GM19328 (cell line): Measurements from ENCODE around the gene SFPQ.
A peak's percentile ranks its signal among the peaks of the same experiment; 100 is the strongest.
"Not testable (repeated sequence)": the region's sequence is repeated elsewhere in the genome, so short reads cannot be mapped to it uniquely, and the experiment has no call there.

Experiments used
- ATAC-seq: cut with Tn5 transposase; IDR thresholded peaks from one replicate; pipeline ENCODE4 v1.9.1; 2021; ENCODE audit warnings: mild to moderate bottlenecking, moderate library complexity; ENCODE audit not compliant: unreplicated experiment

The SFPQ gene

GRCh38 chr1:35192853-35193664, at the start of gene SFPQ:
Gene SFPQ, minus strand, starts transcription at chr1:35193145. Its CDS starts 96 bp downstream, at chr1:35193049.
- ATAC-seq, result peak; percentile 86

- not testable (repeated sequence) for ATAC-seq
Observed at GRCh38 chr1:35236772-35237171, 43.8 kb upstream of the SFPQ start.

GRCh38 chr1:35231287-35231686, 38.3 kb upstream of the SFPQ start:
- ATAC-seq, result no peak

GRCh38 chr1:35229587-35230360, 36.8 kb upstream of the SFPQ start:
- no peak for ATAC-seq

GRCh38 chr1:35226546-35226945, 33.6 kb upstream of the SFPQ start:
- ATAC-seq, result no peak

- no peak for ATAC-seq
Observed at GRCh38 chr1:35223084-35223630, 30.2 kb upstream of the SFPQ start.

GRCh38 chr1:35222322-35223083, 29.6 kb upstream of the SFPQ start:
- ATAC-seq, result no peak

- ATAC-seq, result no peak
Observed at GRCh38 chr1:35220976-35221375, 28.0 kb upstream of the SFPQ start.

GRCh38 chr1:35215346-35215745, 22.4 kb upstream of the SFPQ start:
- no peak for ATAC-seq

- no peak for ATAC-seq
Observed at GRCh38 chr1:35211120-35211414, 18.1 kb upstream of the SFPQ start.

GRCh38 chr1:35210321-35211119, 17.6 kb upstream of the SFPQ start:
- no peak for ATAC-seq

- no peak for ATAC-seq
Observed at GRCh38 chr1:35203295-35203694, 10.3 kb upstream of the SFPQ start.

GRCh38 chr1:35202048-35202719, 9.2 kb upstream of the SFPQ start:
- ATAC-seq, result no peak

GRCh38 chr1:35201631-35202030, 8.7 kb upstream of the SFPQ start:
- no peak for ATAC-seq

- ATAC-seq, result peak; percentile 43
Observed at GRCh38 chr1:35192056-35192852, 691 bp downstream of the SFPQ start.

GRCh38 chr1:35191429-35192055, 1.4 kb downstream of the SFPQ start:
- no peak for ATAC-seq

- no peak for ATAC-seq
Observed at GRCh38 chr1:35190784-35191183, 2.2 kb downstream of the SFPQ start.

- ATAC-seq, result no peak
Observed at GRCh38 chr1:35188578-35189392, 4.2 kb downstream of the SFPQ start.
